K562 (cell line): ENCODE results near the gene PTPN1.

ENCODE experiments used
- EZH2 ChIP-seq: IDR thresholded peaks from 2 replicates; pipeline ENCODE4 v1.6.1; 2012; ENCODE audit warnings: low read depth, mild to moderate bottlenecking, inconsistent platforms, low read length, borderline replicate concordance
- ZBTB7A ChIP-seq: IDR thresholded peaks from 2 replicates; pipeline ENCODE4 v1.6.1; 2011; ENCODE audit warnings: low read depth, mild to moderate bottlenecking, low read length, moderate library complexity, borderline replicate concordance; ENCODE audit not compliant: control insufficient read depth
- ZFP30 ChIP-seq: fragments of 250-450 bp; sonication (Bioruptor Pico); IDR thresholded peaks from 2 replicates; pipeline ENCODE4 v1.8.0; 2022; ENCODE audit warnings: moderate library complexity, mild to moderate bottlenecking, inconsistent platforms, borderline replicate concordance

- TF ChIP-seq ZFP30 (CRISPR knock-in tag) (no peak), ZBTB7A (no peak), EZH2 (no peak)
Observed at GRCh38 chr20:50587291-50587961, 77.2 kb downstream of the PTPN1 start.
